ENCODE results near the gene CASQ1. TPM values are rescaled to one million over a fixed set of nuclear protein-coding genes. Genes with fewer than 3 reads are reported as not detected.

Gene CASQ1
- total RNA-seq, 1 experiment from 2014 or later, result 0.49 TPM

DNA sequence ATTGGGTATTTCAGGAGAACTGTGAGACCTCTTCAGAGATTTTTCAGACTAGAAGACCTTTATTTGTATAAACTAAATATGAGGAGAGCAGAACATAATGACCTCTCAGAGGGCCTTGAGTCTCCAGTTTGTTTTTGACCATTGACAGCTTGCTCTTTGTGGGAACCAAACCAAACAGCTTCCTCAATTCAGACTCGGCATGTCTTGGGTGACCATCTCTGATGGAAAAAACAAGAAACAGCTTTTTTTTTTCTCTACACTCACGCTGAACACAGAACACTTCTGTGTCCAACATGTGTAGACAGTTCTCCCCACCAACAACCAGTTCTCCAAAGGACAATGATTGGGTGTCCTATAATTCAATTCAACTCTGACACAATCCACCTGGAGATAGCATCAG is 27.4 kb upstream of the CASQ1 start:
- H3K4me1 ChIP-seq, result peaks cover 22% of the 10 kb centered on the region
- H3K4me3 ChIP-seq, result no peak overlapping the region
- H3K36me3 ChIP-seq, result no peaks in the 10 kb centered on the region
- H3K9me3 ChIP-seq (replicated peaks), result no peaks in the 10 kb centered on the region
- no peak for DNase-seq
- no peak overlapping the region for H3K27ac ChIP-seq
- no peaks in the 10 kb centered on the region for H3K27me3 ChIP-seq

DNA sequence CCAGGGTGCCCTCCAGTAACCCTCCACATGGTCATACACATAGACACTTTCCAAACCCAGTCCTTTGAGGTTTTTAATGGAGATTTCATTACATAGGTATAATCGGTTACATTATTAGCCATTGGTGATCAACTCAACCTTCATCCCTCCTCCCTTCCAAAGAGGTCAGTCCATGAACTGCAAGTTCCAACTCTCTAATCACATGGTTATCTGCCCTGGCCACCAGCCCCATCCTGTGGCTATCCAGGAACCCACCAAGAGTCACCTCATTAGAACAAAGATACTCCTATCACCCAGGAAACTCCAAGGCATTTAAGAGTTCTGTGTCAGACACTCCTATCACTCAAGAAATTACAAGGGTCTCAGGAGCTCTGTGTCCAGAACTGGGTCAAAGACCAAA is 26.8 kb upstream of the CASQ1 start:
- Histone ChIP-seq H3K4me1 (peaks cover 22% of the 10 kb centered on the region), H3K27ac (no peak overlapping the region), H3K9me3 (replicated peaks) (no peaks in the 10 kb centered on the region), H3K36me3 (no peaks in the 10 kb centered on the region), H3K4me3 (no peak overlapping the region), H3K27me3 (no peaks in the 10 kb centered on the region)
- no peak for DNase-seq

DNA sequence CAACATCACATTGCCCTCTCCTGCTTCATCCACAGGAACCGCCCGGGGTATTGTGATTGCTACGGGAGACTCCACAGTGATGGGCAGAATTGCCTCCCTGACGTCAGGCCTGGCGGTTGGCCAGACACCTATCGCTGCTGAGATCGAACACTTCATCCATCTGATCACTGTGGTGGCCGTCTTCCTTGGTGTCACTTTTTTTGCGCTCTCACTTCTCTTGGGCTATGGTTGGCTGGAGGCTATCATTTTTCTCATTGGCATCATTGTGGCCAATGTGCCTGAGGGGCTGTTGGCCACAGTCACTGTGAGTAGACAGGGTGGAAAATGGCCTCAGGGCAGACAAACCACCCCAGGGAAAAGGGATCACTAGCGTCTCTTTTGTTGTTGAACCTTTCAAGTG is 26.3 kb upstream of the CASQ1 start:
- H3K4me3 ChIP-seq, result no peak overlapping the region
- H3K27me3 ChIP-seq, result no peaks in the 10 kb centered on the region
- DNase-seq, result no peak

DNA sequence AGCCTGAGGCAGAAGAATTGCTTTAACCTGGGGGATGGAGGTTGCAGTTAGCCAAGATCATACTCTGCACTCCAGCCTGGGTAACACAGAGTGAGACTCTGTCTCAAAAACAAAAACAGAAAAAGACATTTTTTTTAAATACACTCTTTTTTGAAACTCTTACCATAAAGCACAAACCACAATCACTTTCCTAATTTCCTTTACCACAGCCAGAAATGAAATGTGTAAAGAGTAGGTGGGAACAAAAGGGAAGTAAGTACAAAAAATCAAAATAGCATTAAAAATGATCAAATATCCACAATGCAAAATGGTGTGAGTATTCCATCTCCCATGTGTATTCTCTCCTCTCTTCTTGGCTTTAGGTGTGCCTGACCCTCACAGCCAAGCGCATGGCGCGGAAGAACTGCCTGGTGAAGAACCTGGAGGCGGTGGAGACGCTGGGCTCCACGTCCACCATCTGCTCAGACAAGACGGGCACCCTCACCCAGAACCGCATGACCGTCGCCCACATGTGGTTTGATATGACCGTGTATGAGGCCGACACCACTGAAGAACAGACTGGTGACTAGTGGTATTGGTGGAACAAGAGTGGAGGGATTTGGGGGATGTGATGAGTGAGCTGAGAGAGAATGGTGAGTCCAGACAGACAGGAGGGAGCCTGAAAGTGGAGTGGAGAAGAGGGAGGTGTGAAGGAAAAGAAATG is 24.1 kb upstream of the CASQ1 start:
- Histone ChIP-seq H3K4me1 (peaks cover 18% of the 10 kb centered on the region), H3K36me3 (no peaks in the 10 kb centered on the region), H3K4me3 (no peak overlapping the region), H3K27me3 (no peaks in the 10 kb centered on the region), H3K27ac (no peak overlapping the region), H3K9me3 (replicated peaks) (no peaks in the 10 kb centered on the region)
- DNase-seq, result no peak

More for the DNA sequence above, 26.3 kb upstream of the CASQ1 start:
- H3K9me3 ChIP-seq (replicated peaks), result no peaks in the 10 kb centered on the region
- peaks cover 21% of the 10 kb centered on the region for H3K4me1 ChIP-seq
- no peaks in the 10 kb centered on the region for H3K36me3 ChIP-seq
- no peak overlapping the region for H3K27ac ChIP-seq

DNA sequence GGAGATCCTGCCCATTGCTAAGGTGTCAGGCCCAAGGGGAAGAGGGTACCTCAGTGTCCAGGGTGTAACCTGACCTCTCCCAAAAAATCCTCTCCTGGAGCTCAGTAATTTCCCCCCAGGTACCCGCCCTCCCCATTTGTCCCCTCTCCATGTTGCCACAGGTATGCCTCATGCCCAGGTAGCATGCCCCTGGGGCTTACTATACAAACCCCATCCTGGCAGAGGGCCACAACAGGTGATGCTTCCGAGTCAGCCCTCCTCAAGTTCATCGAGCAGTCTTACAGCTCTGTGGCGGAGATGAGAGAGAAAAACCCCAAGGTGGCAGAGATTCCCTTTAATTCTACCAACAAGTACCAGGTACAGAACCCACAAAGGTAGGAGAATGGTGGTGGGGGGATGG is 23.3 kb upstream of the CASQ1 start:
- Histone ChIP-seq H3K9me3 (replicated peaks) (no peaks in the 10 kb centered on the region), H3K27me3 (no peaks in the 10 kb centered on the region), H3K36me3 (no peaks in the 10 kb centered on the region), H3K4me3 (no peak overlapping the region), H3K27ac (peak overlapping the region; percentile 69), H3K4me1 (peaks cover 18% of the 10 kb centered on the region)
- no peak for DNase-seq

DNA sequence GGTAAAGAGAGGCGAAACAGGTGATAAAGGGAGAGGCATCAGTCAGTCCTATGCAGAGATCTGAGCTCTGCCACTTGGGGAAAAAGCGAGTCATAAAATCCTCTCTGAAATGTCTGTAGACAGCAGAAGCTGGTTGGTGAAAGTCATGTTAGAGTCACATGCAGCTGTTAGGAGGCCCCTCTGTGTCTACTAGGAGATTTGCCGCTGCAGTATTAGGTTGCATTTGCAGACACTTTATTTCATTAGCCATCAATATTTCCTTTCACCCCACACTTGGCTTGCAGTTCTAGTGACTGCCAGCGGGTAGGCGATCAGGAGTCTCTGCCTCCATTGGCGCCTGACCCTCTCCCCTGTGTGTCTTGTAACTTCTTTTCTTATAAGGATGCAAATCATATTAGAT is 22.8 kb upstream of the CASQ1 start:
- peak overlapping the region; percentile 69 for H3K27ac ChIP-seq
- no peaks in the 10 kb centered on the region for H3K9me3 ChIP-seq (replicated peaks)
- DNase-seq, result peak; percentile 77 to 85
- H3K27me3 ChIP-seq, result no peaks in the 10 kb centered on the region
- peak overlapping the region; percentile 4; the same call in 1 of the 2 replicates for H3K4me3 ChIP-seq
- no peaks in the 10 kb centered on the region for H3K36me3 ChIP-seq
- H3K4me1 ChIP-seq, result peaks cover 18% of the 10 kb centered on the region

DNA sequence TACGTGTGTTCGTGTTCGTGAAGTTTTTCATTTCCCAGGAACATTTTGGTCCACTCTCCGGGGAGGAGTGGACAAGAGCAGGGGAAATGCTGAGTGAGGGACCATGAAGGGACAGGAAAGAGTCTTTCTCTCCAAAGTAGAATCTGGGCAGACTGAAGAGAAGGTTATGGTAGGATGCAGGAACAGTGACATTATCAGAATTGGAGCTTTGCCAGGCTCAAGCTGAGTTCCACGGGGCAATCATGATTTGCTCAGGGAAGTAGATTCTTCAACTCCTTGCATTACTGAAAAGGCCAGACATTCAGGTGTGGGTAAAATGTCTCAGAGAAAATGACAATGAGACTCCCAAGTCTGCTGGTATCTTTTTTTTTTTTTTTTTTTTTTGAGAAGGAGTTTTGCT is 22.4 kb upstream of the CASQ1 start:
- no peaks in the 10 kb centered on the region for H3K36me3 ChIP-seq
- H3K4me3 ChIP-seq, result peak overlapping the region; percentile 4; the same call in 1 of the 2 replicates
- H3K4me1 ChIP-seq, result peaks cover 18% of the 10 kb centered on the region
- peak overlapping the region; percentile 69 for H3K27ac ChIP-seq
- peak in 1 of 2 experiments; percentile 61 for DNase-seq
- no peaks in the 10 kb centered on the region for H3K9me3 ChIP-seq (replicated peaks)
- H3K27me3 ChIP-seq, result no peaks in the 10 kb centered on the region

DNA sequence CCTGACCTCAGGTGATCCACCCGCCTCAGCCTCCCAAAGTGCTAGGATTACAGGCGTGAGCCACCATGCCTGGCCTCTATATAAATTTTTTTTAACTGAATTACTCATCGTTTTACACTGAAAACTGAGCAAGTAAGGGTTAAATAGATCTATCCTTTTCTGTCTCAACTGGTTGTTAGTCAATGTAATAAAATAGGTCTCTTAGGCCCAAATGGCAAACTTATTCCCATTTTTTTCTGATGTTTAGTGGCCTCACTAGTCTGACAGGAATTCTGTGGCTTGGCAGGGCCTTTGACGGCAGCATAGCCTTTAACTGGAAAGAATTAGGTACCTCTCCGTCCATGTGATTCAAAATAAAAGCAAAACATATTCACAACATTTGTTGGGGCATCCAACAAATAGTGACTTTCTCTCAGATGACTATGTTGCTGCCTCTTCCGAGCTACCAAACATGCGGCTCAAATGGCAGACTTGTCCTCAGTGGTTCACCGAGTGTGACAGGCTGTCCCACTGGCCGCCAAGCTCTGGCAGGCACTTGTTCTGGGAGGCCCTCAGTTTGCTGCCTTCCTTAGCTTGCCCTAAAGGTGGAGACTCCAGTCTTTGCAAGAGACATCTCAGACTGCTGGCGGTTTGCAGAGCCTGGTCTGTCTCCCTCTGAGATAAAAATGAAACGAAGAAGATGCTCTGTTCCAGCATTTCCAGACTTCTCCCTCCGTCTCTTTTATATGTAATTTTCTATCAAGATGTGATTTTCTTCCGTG is 21.6 kb upstream of the CASQ1 start:
- Histone ChIP-seq H3K9me3 (replicated peaks) (no peaks in the 10 kb centered on the region), H3K36me3 (no peaks in the 10 kb centered on the region), H3K27ac (no peak overlapping the region), H3K4me1 (peaks cover 18% of the 10 kb centered on the region), H3K27me3 (no peaks in the 10 kb centered on the region), H3K4me3 (no peak overlapping the region)
- no peak for DNase-seq

DNA sequence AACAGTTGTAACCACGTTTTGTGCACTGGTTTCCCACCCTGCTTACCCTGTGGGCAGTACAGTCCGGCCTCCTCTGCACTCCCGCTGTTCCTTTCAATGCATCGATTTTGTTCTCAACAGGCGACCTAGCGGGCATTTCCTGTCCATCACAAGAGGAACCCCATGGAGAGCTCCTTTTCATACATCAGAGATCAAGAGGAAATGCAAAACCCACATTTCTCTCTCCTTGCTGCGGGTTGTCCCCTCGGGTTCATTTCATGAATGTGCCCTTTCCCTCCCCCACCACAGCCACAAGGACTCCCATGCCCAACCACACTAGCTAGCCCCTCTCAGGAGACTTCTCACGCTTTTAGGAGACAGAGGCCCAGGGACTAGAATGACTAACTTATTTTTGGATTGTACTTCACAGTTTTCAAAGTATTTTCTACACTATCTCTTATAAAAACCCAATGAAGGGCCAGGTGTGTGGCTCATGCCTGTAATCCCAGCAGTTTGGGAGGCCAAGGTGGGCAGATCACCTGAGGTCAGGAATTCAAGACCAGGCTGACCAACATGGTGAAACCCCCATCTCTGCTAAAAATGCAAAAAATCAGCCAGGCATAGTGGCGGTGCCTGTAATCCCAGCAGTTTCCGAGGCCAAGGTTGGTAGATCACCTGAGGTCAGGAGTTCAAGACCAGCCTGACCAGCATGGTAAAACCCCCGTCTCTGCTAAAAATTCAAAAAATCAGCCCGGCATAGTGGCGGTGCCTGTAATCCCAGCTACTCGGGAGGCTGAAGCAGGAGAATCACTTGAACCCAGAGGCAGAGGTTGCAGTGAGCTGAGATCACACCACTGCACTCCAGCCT is 20.6 kb upstream of the CASQ1 start:
- H3K27ac ChIP-seq, result no peak overlapping the region
- no peaks in the 10 kb centered on the region for H3K36me3 ChIP-seq
- H3K4me1 ChIP-seq, result peaks cover 18% of the 10 kb centered on the region
- no peaks in the 10 kb centered on the region for H3K9me3 ChIP-seq (replicated peaks)
- H3K27me3 ChIP-seq, result no peaks in the 10 kb centered on the region
- no peak overlapping the region for H3K4me3 ChIP-seq
- DNase-seq, result no peak

DNA sequence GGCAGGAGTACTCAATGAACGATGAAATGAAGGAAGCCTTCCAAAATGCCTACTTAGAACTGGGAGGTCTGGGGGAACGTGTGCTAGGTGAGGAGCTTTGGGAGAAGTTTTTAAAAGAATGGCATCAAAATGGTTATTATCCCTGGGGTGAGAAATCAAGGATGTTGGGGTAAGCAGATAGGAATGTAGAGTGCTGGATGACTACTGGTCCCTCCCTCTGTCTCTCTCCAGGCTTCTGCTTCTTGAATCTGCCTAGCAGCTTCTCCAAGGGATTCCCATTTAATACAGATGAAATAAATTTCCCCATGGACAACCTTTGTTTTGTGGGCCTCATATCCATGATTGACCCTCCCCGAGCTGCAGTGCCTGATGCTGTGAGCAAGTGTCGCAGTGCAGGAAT is 19.0 kb upstream of the CASQ1 start:
- Histone ChIP-seq H3K4me3 (no peak overlapping the region), H3K9me3 (replicated peaks) (no peaks in the 10 kb centered on the region), H3K4me1 (peaks cover 18% of the 10 kb centered on the region), H3K27me3 (no peaks in the 10 kb centered on the region), H3K36me3 (no peaks in the 10 kb centered on the region), H3K27ac (no peak overlapping the region)
- DNase-seq, result no peak

DNA sequence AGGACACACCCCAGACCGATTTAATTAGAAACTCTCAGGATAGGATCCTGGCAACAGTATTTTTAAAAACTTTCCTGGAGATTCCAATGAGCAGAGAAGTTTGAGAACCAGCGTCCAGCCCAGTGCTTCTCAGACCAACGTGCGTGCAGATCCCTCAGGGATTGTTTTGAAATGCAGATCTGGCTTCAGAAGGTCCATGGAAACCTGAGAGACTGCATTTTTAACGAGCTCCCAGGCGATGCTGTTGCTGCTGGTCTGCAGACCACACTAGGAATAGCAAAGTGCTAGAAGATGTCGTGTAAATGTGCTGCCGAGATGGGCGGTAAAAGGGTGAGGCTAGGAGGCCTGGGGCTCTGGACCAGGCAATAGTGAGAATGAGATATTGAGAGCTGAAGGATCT is 18.4 kb upstream of the CASQ1 start:
- Histone ChIP-seq H3K36me3 (no peaks in the 10 kb centered on the region), H3K4me3 (no peak overlapping the region)

DNA sequence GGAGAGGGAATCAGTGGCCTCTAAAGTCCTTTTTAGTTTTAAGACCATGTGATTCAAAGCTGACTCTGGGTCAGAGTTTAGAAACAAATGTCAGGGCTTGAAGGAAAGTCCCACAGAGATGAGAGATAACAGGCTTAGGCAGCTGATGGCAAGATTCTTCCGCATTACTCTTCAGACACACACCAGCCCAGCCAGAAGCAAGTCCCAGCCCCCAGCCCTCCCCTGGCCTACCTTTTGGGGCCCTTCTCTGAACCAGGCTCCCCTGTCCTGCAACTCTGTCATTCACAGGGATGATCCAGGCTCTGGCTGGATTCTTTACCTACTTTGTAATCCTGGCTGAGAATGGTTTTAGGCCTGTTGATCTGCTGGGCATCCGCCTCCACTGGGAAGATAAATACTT is 13.1 kb upstream of the CASQ1 start:
- DNase-seq, result no peak

More for the DNA sequence above, 18.4 kb upstream of the CASQ1 start:
- H3K4me1 ChIP-seq, result peaks cover 16% of the 10 kb centered on the region
- H3K27me3 ChIP-seq, result no peaks in the 10 kb centered on the region
- no peak overlapping the region for H3K27ac ChIP-seq
- H3K9me3 ChIP-seq (replicated peaks), result no peaks in the 10 kb centered on the region
- DNase-seq, result no peak

DNA sequence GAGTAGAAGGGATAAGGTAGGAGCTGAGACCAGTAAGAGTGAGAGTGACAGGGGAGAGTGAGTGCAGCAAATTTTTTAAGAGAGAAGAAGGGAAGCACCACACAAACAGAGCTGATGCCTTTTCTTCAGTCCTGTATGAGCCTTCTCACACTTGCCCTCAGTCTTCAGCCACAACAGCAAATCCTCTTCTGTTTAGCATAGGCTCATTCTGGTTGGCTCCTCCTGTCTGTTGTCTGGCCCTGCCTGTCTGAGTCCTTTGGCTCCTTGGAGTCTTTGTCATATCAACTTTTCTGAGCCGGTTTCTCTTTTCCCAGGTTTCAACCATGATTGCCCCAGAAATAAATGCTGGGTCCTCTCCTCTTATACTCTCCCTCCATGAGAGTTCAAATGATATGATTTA is 12.7 kb upstream of the CASQ1 start:
- Histone ChIP-seq H3K4me1 (no peaks in the 10 kb centered on the region), H3K36me3 (no peaks in the 10 kb centered on the region), H3K4me3 (no peak overlapping the region), H3K27me3 (0 out of 2 replicates have a peak, but pooled peaks cover 4% of the 10 kb centered on the region), H3K27ac (no peak overlapping the region), H3K9me3 (replicated peaks) (peaks cover 4% of the 10 kb centered on the region; the same call in 1 of the 2 replicates)
- no peak for DNase-seq

More for the DNA sequence above, 13.1 kb upstream of the CASQ1 start:
- H3K27ac ChIP-seq, result no peak overlapping the region
- H3K27me3 ChIP-seq, result 0 out of 2 replicates have a peak, but pooled peaks cover 4% of the 10 kb centered on the region
- H3K36me3 ChIP-seq, result no peaks in the 10 kb centered on the region
- no peak overlapping the region for H3K4me3 ChIP-seq
- no peaks in the 10 kb centered on the region for H3K4me1 ChIP-seq
- H3K9me3 ChIP-seq (replicated peaks), result peaks cover 4% of the 10 kb centered on the region; the same call in 1 of the 2 replicates

DNA sequence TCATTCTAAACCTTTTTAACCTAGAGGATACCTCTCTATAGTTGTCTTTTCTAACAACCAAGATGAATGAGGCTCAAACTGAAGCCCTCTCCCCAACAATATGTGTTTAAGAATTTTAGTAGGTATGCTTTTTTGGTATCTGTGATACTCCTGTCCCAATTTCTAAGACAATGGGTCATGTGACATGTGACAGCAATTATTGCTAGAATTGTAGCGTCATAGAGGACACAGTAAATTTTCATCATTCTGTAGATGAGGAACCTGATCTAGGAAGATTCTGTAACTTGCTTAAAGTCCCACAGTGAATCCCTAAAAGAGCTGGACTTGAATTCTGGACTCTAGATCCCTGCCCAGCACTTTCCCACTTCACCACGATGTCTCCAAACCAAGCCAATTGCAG is 11.6 kb upstream of the CASQ1 start:
- H3K4me3 ChIP-seq, result no peak overlapping the region
- DNase-seq, result no peak
- H3K27me3 ChIP-seq, result 0 out of 2 replicates have a peak, but pooled peaks cover 4% of the 10 kb centered on the region
- no peak overlapping the region for H3K27ac ChIP-seq
- no peaks in the 10 kb centered on the region for H3K4me1 ChIP-seq
- no peaks in the 10 kb centered on the region for H3K36me3 ChIP-seq
- peaks cover 4% of the 10 kb centered on the region; the same call in 1 of the 2 replicates for H3K9me3 ChIP-seq (replicated peaks)
